Tibial nerve (tissue), 3 donors: ENCODE data around the gene C2orf66.

ENCODE experiments used
- EP300 ChIP-seq, 2 donors: sonication (generic); formaldehyde crosslinking; IDR thresholded peaks; one replicate each; pipeline ENCODE4 v1.6.1; 2017; ENCODE audit warnings: antibody characterized with exemption in 2 of 2, mild to moderate bottlenecking in 1 of 2
- POLR2A ChIP-seq, 2 donors: fragments of 450-650 bp; IDR thresholded peaks; one replicate each; pipeline ENCODE4 v1.6.1; 2017; ENCODE audit warnings: antibody characterized with exemption in 2 of 2, mild to moderate bottlenecking in 2 of 2, moderate library complexity in 2 of 2

GRCh38 chr2:196759378-196759706 is 49.8 kb downstream of the C2orf66 start:
- TF ChIP-seq POLR2A (IDR thresholded peaks at IDR 0.05) (no peak), EP300 (IDR thresholded peaks at IDR 0.05) (no peak)
